Ureter (tissue), 1 donor: ENCODE measurements around the gene CST9. TPM values are rescaled to one million over a fixed set of nuclear protein-coding genes. Genes with fewer than 3 reads are reported as not detected.

ENCODE experiments used
- total RNA-seq: library from RNA; stranded (reverse); gene quantifications from one replicate; pipeline ENCODE4 v1.2.4, GENCODE V29; 2023
- donor health status: DM: yes; HTN: yes; CAD: no.

The CST9 gene
- total RNA-seq, 1 donor from 2014 or later: not detected

Other genes starting within 250 kb of the CST9 start
- 11.2 TPM for gene GZF1, start 243.7 kb downstream of the CST9 start, total RNA-seq
- gene NAPB, start 184.4 kb downstream of the CST9 start, total RNA-seq: 14.6 TPM
- not detected for gene CSTL1, start 166.2 kb downstream of the CST9 start, total RNA-seq
- not detected for gene CST11, start 153.0 kb downstream of the CST9 start, total RNA-seq
- not detected for gene CST8, start 114.8 kb downstream of the CST9 start, total RNA-seq
- not detected for gene CST9L, start 37.4 kb downstream of the CST9 start, total RNA-seq
- 544 TPM for gene CST3, start 32.0 kb upstream of the CST9 start, total RNA-seq
- not detected for gene CST4, start 83.1 kb upstream of the CST9 start, total RNA-seq
- not detected for gene CST1, start 145.0 kb upstream of the CST9 start, total RNA-seq
- not detected for gene CST2, start 220.8 kb upstream of the CST9 start, total RNA-seq